Measurements from ENCODE around the gene GEMIN4.

GRCh38 chr17:774313-774584 is 22.2 kb upstream of the GEMIN4 start:
- TF ChIP-seq KDM1A (IDR thresholded peaks at IDR 0.05; ENCODE audit: low read depth) (no peak), CTCF (IDR thresholded peaks at IDR 0.05) (no peak), RFX5 (IDR thresholded peaks at IDR 0.05) (no peak)
